Erythroblast (primary cell): ENCODE results near the gene ZNF784.

Source experiments
- GATA1 ChIP-seq: IDR thresholded peaks from 2 replicates; pipeline ENCODE4 v1.6.1; 2011; ENCODE audit warnings: low read depth, mild to moderate bottlenecking, control low read depth, low read length, moderate library complexity
- POLR2A ChIP-seq: IDR thresholded peaks from 2 replicates; pipeline ENCODE4 v1.6.1; 2011; ENCODE audit warnings: mild to moderate bottlenecking, low read length

- TF ChIP-seq POLR2A, result no peak
- no peak for TF ChIP-seq GATA1
These were observed 2.0 kb upstream of the ZNF784 start for GRCh38 chr19:55626350-55626749.
